GM19395 (cell line): ENCODE results near the gene ENGASE.

Experiments used
- ATAC-seq: cut with Tn5 transposase; IDR thresholded peaks from one replicate; pipeline ENCODE4 v1.9.1; 2021; ENCODE audit warnings: mild to moderate bottlenecking, moderate library complexity; ENCODE audit not compliant: unreplicated experiment

The ENGASE gene

DNA sequence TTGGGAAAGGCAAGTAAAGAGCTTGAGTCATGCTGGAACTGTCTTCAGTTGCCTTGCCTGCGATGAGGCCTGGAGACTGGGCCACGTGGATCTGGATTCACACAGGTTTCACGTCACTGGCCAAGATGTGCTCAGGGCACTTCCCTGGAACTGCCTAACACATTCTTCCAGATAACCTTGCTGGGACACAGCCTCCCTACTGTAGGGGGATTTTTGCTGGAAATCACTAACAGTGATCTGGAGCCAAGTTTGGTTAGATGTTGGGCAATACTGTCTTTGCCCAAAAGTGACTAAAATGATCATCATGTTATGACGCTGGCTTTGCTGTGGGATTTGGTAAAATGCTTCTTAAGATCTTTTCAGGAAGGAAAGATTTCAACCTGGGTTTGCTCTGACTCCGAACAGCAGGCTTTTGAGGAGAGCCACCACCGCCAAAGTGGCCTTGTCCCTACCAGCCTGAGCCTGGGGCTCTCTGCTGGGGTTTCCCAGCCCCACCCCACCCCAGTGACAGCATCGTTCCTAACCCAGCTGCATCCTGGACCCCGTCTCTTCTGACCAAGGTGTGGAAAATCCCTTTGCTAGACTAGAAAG lies 36.0 kb upstream of the ENGASE start:
- no peak for ATAC-seq

GRCh38 chr17:79039171-79039570 lies 35.5 kb upstream of the ENGASE start:
- no peak for ATAC-seq

GRCh38 chr17:79039886-79040285 lies 34.7 kb upstream of the ENGASE start:
- ATAC-seq, result no peak

- no peak for ATAC-seq
These were observed 33.5 kb upstream of the ENGASE start for GRCh38 chr17:79041041-79041570.

DNA sequence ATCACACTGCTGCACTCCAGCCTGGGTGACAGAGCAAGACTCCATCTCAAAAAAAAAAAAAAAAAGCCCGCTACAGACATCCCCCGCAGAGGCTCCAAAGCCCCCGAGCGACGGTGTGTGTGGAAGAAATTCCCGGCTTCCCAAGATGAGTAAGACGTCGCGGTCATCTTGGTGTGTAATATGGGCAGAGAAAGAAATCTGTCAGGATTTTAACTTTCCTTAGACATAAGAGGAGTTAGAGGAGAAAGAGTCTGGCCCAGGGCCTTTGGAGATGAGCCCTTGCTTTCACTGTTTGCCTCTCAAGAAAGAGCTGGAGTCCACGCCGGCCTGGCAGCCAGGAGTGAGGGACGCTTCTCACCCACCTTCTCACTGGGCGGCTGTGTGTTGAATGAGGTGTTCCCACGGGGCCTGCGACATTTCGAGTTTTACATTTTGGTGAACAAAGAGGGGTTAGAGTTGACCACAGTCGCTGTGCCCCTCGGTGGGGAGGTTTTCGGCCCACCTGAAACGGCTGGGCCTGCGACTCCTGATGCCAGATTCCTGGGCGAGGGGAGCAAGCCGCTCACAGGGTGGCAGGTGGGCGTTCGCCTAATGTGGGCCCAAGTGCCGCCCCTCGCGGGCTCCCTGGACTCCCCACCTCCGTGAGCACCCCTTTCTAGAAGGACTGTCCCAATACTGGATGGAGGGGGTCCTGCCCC lies 32.8 kb upstream of the ENGASE start:
- no peak for ATAC-seq

GRCh38 chr17:79042421-79043190 lies 32.0 kb upstream of the ENGASE start:
- ATAC-seq, result no peak

GRCh38 chr17:79043191-79043930 lies 31.3 kb upstream of the ENGASE start:
- no peak for ATAC-seq

DNA sequence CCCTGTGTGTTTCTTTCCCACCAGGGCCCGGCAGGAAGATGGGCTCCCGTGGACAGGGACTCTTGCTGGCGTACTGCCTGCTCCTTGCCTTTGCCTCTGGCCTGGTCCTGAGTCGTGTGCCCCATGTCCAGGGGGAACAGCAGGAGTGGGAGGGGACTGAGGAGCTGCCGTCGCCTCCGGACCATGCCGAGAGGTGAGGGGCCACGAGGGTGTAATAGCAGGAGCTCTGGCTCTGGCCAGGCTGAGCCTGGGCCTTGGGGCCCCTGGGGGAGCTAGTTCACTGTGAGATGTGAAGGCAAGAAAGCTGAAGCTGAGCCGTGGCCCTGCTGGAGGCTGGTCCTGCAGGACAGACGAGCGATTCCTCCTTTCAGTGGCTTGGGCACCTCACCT lies 30.7 kb upstream of the ENGASE start:
- ATAC-seq, result no peak

GRCh38 chr17:79044462-79044861 lies 30.2 kb upstream of the ENGASE start:
- no peak for ATAC-seq

DNA sequence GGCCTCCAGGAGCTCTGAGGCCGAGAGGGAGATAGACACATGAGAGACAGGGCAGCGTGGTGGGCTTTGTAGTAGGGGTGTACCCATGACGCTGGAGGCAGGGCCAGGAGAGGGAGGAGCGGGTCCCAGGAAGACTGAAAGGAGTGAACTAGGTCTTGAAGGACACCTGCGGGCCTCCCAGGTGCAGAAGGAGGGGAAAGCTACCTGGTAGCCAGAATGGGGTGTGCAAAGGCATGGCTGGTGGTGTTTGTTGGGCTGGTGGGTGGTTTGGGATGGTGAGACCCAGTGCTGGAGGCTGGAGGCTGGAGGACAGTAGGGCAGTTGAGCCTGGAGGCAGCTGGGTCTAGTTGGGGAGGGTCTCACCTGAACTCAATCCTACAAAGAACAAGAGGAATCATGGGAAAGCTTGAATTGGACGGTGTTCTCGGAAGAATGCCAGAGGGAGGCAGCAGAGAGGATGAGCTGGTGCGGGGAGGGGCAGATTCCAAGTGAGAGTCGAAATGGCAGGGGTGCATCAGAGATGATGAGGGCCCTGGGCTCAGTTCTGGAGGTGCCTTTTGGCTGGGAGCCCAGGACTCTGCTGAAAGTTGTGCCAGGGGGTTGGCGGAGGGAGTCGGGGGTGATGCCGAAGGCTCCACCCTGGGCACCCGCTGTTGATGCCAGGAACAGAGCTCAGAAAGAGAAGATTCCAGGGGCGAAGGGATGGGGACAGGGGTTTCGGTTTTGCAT lies 29.5 kb upstream of the ENGASE start:
- no peak for ATAC-seq

DNA sequence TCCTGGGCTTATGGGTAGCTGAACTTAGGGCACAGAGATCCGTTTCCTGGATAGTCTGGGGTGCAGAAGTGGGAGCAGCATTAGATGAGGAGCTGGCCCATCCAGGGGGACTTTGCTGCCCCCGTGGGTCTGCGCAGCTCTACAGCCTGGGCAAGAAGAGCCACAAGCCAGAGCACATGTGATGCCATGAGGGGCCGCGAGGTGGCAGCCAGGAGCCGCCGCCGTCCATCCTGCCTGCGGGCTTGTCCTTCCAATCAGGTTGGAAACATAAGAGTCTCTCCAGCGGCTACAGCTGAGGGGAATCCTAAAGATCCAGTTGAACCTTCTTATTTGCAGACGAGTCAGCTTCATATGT lies 28.8 kb upstream of the ENGASE start:
- ATAC-seq, result no peak

- ATAC-seq, result no peak
These were observed 28.3 kb upstream of the ENGASE start for GRCh38 chr17:79046197-79046915.

DNA sequence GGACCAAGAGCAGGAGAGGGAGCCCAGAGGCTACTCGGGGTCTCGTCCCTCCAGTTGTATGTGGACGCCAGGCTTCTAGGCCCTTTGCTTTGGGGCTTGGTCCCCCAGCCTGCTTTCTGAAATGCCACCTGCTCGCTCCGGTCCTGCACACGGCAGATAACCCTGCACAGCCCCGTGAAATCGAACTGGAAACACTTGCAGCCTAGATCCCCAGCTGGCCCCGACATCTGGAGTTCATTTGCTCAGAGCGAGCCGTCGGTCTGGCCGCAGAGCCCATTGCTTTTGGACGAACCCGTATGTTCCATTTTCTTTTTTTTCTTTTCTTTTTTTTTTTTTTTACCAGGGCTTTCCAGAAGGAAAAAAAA lies 27.7 kb upstream of the ENGASE start:
- no peak for ATAC-seq

GRCh38 chr17:79047291-79047920 lies 27.2 kb upstream of the ENGASE start:
- no peak for ATAC-seq

DNA sequence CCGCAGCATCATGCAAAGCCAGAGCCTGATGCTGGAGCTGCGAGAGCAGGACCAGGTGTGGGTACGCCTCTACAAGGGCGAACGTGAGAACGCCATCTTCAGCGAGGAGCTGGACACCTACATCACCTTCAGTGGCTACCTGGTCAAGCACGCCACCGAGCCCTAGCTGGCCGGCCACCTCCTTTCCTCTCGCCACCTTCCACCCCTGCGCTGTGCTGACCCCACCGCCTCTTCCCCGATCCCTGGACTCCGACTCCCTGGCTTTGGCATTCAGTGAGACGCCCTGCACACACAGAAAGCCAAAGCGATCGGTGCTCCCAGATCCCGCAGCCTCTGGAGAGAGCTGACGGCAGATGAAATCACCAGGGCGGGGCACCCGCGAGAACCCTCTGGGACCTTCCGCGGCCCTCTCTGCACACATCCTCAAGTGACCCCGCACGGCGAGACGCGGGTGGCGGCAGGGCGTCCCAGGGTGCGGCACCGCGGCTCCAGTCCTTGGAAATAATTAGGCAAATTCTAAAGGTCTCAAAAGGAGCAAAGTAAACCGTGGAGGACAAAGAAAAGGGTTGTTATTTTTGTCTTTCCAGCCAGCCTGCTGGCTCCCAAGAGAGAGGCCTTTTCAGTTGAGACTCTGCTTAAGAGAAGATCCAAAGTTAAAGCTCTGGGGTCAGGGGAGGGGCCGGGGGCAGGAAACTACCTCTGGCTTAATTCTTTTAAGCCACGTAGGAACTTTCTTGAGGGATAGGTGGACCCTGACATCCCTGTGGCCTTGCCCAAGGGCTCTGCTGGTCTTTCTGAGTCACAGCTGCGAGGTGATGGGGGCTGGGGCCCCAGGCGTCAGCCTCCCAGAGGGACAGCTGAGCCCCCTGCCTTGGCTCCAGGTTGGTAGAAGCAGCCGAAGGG lies 26.4 kb upstream of the ENGASE start:
- ATAC-seq, result no peak

DNA sequence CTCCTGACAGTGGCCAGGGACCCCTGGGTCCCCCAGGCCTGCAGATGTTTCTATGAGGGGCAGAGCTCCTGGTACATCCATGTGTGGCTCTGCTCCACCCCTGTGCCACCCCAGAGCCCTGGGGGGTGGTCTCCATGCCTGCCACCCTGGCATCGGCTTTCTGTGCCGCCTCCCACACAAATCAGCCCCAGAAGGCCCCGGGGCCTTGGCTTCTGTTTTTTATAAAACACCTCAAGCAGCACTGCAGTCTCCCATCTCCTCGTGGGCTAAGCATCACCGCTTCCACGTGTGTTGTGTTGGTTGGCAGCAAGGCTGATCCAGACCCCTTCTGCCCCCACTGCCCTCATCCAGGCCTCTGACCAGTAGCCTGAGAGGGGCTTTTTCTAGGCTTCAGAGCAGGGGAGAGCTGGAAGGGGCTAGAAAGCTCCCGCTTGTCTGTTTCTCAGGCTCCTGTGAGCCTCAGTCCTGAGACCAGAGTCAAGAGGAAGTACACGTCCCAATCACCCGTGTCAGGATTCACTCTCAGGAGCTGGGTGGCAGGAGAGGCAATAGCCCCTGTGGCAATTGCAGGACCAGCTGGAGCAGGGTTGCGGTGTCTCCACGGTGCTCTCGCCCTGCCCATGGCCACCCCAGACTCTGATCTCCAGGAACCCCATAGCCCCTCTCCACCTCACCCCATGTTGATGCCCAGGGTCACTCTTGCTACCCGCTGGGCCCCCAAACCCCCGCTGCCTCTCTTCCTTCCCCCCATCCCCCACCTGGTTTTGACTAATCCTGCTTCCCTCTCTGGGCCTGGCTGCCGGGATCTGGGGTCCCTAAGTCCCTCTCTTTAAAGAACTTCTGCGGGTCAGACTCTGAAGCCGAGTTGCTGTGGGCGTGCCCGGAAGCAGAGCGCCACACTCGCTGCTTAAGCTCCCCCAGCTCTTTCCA lies 25.5 kb upstream of the ENGASE start:
- no peak for ATAC-seq

- no peak for ATAC-seq
These were observed 24.8 kb upstream of the ENGASE start for GRCh38 chr17:79049821-79050220.

- no peak for ATAC-seq
These were observed 24.1 kb upstream of the ENGASE start for GRCh38 chr17:79050551-79050950.
